Measurements from ENCODE around the gene BRCC3. TPM values are rescaled to one million over a fixed set of nuclear protein-coding genes. Genes with fewer than 3 reads are reported as not detected.

BRCC3 gene
- total and polyA plus RNA-seq, 11 donors = 3.6 to 18.7 (median 16.6) TPM

GRCh38 chrX:155112171-155112570 lies 40.9 kb downstream of the BRCC3 start:
- Histone ChIP-seq H3K9me3 (no peaks in the 10 kb centered on the region), H3K4me3 (no peak overlapping the region), H3K27me3 (no peaks in the 10 kb centered on the region), H3K4me1 (no peaks in the 10 kb centered on the region), H3K36me3 (peaks cover 0 to 22% (median 2%) of the 10 kb centered on the region in 9 donors), H3K27ac (no peak overlapping the region)
- no peak for TF ChIP-seq POLR2A (IDR thresholded peaks at IDR 0.05)
- TF ChIP-seq CTCF (IDR thresholded peaks at IDR 0.05) = no peak
- DNase-seq (no peak), ATAC-seq (no peak)
- intact Hi-C loops (cut with DNase I) = no loop called here
- 75 to 99% (median 88%) methylated on average over 3 of the region's 3 CpGs for WGBS, 4 donors

GRCh38 chrX:155113097-155113496 lies 41.8 kb downstream of the BRCC3 start:
- intact Hi-C loops (cut with DNase I) = no loop called here
- TF ChIP-seq CTCF (IDR thresholded peaks at IDR 0.05) (no peak), POLR2A (IDR thresholded peaks at IDR 0.05) (no peak)
- DNase-seq = no peak
- Histone ChIP-seq H3K36me3 (peaks cover 0 to 24% (median 4%) of the 10 kb centered on the region in 9 donors), H3K4me1 (no peaks in the 10 kb centered on the region), H3K9me3 (no peaks in the 10 kb centered on the region), H3K4me3 (no peak overlapping the region), H3K27me3 (no peaks in the 10 kb centered on the region), H3K27ac (no peak overlapping the region)
- ATAC-seq = no peak
- 82 to 98% (median 90%) methylated on average over 4 of the region's 4 CpGs for WGBS, 4 donors

- TF ChIP-seq CTCF (IDR thresholded peaks at IDR 0.05) = no peak
- TF ChIP-seq POLR2A (IDR thresholded peaks at IDR 0.05) = no peak
- intact Hi-C loops (cut with DNase I) = no loop called here
These were observed 44.0 kb downstream of the BRCC3 start for GRCh38 chrX:155115174-155115819.

GRCh38 chrX:155127465-155127864 lies 56.2 kb downstream of the BRCC3 start:
- Histone ChIP-seq H3K4me1 (no peaks in the 10 kb centered on the region), H3K27ac (no peak overlapping the region), H3K4me3 (no peak overlapping the region), H3K36me3 (no peaks in the 10 kb centered on the region), H3K27me3 (no peaks in the 10 kb centered on the region), H3K9me3 (peaks cover 0 to 16% (median 0%) of the 10 kb centered on the region in 12 donors)
- no peak for DNase-seq
- no peak for TF ChIP-seq CTCF (IDR thresholded peaks at IDR 0.05)
- no peak for TF ChIP-seq POLR2A (IDR thresholded peaks at IDR 0.05)
- WGBS, 4 donors = 44 to 64% (median 61%) methylated on average over 1 of the region's 1 CpG
- intact Hi-C loops (cut with DNase I) = no loop called here
- no peak for ATAC-seq

More at GRCh38 chrX:155115174-155115819, 44.0 kb downstream of the BRCC3 start:
- Histone ChIP-seq H3K4me3 (no peak overlapping the region), H3K27ac (no peak overlapping the region), H3K36me3 (peaks cover 0 to 37% (median 11%) of the 10 kb centered on the region in 9 donors), H3K27me3 (no peaks in the 10 kb centered on the region), H3K4me1 (no peaks in the 10 kb centered on the region), H3K9me3 (no peaks in the 10 kb centered on the region)
- WGBS, 4 donors = 82 to 100% (median 90%) methylated on average over 1 of the region's 1 CpG
- DNase-seq (no peak), ATAC-seq (no peak)

Measured in heart left ventricle (tissue), 16 donors.